T-helper 1 cell treated with Interleukin-12 subunit alpha and Interleukin-12 subunit beta and Interleukin-4 antibody, amounts not matched to agents 30 ng/mL and 1 ng/mL, for 36 hours (primary cell): ENCODE data around the gene TJP1. TPM values are rescaled to one million over a fixed set of nuclear protein-coding genes. Genes with fewer than 3 reads are reported as not detected.
"Not testable (repeated sequence)": the region's sequence is repeated elsewhere in the genome, so short reads cannot be mapped to it uniquely, and the experiment has no call there.

Experiments used
- intact Hi-C: fragments of 100-400 bp; cut with micrococcal nuclease; formaldehyde crosslinking; loops from one replicate; pipeline ENCODE4 v1.15.1; 2024
- total RNA-seq: library from RNA; stranded (reverse); gene quantifications from 2 replicates; pipeline ENCODE4 v1.2.3, GENCODE V29; 2022

The TJP1 gene
- total RNA-seq, 1 donor from 2014 or later: not detected

DNA sequence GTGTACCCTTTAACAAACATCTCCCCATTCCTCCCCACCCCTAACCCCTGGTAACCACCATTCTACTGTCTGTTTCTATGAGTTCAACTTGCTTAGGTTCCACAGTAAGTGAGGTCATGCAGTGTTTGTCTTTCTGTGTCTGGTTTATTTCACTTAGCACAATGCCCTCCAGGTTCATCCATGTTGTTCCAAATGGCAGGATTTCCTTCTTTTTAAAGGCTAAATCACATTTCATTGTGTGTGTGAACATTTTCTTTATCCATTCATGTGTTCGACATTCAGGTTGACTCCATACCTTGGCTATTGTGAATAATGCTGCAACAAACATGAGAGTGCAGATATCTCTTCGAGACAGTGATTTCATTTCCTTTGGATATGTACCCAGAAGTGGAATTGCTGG, 62.7 kb downstream of the TJP1 start:
- intact Hi-C loops: loop anchor here (10.0 kb wide), 1 partner anchor 315 kb away; no protein-coding TSS in a partner anchor

GRCh38 chr15:29756358-29757267, 65.7 kb downstream of the TJP1 start:
- intact Hi-C loops: loop anchor here (10.0 kb wide), 1 partner anchor 318 kb away; no protein-coding TSS in a partner anchor

GRCh38 chr15:29754009-29754408, 68.3 kb downstream of the TJP1 start:
- intact Hi-C loops: loop anchor here (10.0 kb wide), 1 partner anchor 321 kb away; no protein-coding TSS in a partner anchor

DNA sequence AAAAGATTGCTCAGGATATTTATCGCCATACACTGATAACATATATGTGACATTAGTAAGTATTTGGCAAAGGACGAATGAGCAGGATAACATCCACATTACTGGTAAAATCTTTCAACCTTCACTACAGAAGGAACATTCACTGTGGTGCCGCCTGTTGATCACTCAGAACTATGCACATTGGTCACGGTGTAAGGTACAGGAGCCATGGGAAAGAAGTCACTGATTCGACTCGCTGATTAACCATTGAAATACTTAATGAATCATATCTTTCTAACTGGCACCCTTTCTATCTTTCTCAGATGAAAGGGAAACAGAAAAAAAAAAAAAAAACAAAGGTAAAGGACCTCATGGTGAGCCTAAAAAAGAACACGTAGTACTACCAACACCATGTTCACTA, 68.8 kb downstream of the TJP1 start:
- intact Hi-C loops: loop anchor here (10.0 kb wide), 1 partner anchor 321 kb away; no protein-coding TSS in a partner anchor

- intact Hi-C loops: loop anchor here (10.0 kb wide), 1 partner anchor 324 kb away; no protein-coding TSS in a partner anchor
Measured at GRCh38 chr15:29750754-29751153, 71.5 kb downstream of the TJP1 start.

DNA sequence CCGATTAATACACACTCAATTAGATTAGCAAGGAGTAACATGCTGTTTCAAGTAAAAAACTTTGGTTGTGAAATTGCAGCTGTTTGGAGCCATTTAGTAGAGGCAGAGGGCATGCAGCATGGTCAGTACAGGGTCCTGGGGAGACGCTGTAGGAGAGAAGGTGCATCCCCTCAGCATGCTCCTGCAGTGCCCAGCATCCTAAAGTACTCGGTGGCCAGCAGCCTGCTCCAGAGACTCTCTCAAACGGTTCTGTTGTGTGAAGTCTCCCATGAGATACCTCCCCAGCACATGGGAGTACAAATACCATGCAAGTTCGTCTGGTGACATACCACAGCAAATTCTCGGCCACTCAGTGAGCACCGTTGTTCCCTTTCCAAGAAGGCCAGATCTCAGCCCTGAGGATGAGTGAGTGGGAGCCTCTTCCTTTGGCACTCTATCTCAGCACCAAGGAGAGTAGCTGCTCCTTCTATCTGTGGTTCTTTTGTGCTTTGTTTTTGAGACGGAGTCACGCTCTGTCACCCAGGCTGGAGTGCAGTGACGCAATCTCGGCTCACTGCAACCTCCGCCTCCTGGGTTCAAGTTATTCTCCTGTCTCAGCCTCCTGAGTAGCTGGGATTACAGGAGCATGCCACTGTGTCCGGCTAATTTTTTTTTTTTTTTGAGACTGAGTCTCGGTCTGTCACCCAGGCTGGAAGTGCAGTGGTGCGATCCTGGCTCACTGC, 72.7 kb downstream of the TJP1 start:
- intact Hi-C loops: loop anchor here (5.0 to 10.0 kb wide), 2 partner anchors 178 to 325 kb away; no protein-coding TSS in a partner anchor

GRCh38 chr15:29747837-29748417, 74.3 kb downstream of the TJP1 start:
- intact Hi-C loops: loop anchor here (5.0 kb wide), 1 partner anchor 179 kb away; no protein-coding TSS in a partner anchor

DNA sequence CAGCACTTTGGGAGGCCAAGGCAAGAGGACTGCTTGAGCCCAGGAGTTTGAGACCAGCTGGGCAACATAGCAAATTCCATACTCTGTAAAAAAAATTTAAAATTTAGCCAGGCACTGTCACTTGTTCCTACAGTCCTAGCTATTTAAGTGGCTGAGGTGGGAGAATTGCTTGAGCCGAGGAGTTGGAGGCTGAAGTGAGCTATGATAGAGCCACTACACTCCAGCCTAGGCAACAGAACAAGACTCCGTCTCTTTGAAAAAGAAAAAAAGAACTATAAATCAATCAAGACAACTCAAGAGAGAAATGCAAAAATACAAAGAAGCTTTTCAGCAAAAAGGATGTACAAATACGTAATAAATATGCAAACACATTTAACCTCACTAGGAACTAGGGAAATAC, 78.8 kb downstream of the TJP1 start:
- intact Hi-C loops: no loop called here

DNA sequence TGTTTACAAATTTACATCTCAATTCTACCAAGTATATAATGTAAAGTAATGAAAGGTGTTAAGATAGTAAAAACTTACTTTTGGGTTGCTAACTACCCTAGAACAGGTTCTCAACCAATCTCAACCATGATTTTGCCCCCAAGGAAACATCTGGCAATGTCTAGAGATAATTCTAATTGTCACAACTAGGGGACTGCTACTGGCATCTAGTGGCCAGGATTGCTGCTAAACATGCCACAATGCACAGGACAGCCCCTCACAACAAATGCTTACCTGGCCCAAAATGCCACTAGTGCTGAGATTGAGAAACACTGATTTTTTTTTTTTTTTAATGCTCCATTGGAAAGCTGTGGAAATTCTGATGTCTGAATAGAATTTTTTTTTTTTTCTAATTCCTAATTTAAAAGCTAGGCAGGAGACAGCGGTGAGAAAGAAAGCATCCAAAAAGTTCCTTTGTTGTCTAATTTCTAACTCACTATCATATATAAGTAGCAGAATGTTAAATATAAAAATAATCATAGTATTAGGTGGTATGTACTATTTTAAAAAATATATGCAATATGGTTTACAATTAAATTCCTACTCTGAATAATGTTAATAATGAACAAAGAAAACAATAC, 81.5 kb downstream of the TJP1 start:
- intact Hi-C loops: no loop called here

DNA sequence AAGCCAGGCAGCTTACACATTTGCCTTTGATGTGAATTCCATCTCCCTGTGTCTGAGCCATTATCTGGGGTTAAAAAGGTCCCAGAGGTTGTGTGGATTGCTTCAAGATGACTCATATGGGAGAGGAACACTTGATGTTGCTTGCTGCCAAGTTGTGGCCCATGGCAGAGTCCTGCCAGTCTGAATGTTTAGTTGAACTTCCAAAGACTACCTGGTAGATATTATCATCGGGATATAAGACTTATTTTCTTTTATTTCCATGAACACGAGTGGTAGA, 85.6 kb downstream of the TJP1 start:
- intact Hi-C loops: loop anchor here (5.0 kb wide), 1 partner anchor 91 kb away; no protein-coding TSS in a partner anchor

DNA sequence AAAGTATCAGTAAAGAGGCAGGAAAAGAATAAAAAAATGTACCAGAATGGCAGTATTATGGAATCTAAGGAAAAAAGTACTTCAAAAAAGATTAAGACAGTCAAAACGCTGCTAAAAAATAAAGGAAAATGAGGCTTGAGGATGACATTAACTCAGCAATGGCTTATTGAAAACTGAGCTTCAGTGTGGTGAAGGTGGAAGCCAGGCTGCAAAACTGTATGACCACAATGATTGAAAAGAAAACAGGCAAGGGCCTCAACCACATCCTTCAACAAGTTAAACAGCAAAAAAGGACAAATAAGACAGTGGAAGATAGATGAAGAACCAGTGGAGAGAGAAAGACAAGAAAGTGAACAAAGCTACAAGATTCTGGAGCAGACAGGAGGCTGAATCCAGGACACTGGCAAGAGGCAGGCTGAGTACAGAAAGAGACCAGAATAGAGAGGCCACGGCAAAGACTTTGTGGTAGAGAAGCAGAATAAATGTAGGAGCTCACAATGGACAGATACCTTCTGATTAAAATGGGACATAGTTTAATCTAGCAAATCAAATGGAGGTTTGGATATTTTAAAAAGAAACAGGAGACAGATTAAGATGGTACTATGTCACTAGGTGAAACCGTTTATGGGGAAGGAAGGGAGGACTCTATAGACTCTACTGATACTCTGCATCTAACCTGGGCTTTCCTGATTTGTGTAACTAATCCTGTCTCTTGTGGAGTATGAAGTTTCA, 86.1 kb downstream of the TJP1 start:
- intact Hi-C loops: loop anchor here (5.0 kb wide), 1 partner anchor 91 kb away; no protein-coding TSS in a partner anchor

GRCh38 chr15:29734917-29735572, 87.2 kb downstream of the TJP1 start:
- intact Hi-C loops: loop anchor here (5.0 kb wide), 1 partner anchor 92 kb away; no protein-coding TSS in a partner anchor

- intact Hi-C loops: no loop called here
Measured at GRCh38 chr15:29731865-29732264, 90.4 kb downstream of the TJP1 start.

GRCh38 chr15:29730471-29730870, 91.8 kb downstream of the TJP1 start:
- intact Hi-C loops: not testable (repeated sequence)

GRCh38 chr15:29728418-29728817, 93.8 kb downstream of the TJP1 start:
- intact Hi-C loops: no loop called here

- intact Hi-C loops: no loop called here
Measured at GRCh38 chr15:29727871-29728270, 94.4 kb downstream of the TJP1 start.

DNA sequence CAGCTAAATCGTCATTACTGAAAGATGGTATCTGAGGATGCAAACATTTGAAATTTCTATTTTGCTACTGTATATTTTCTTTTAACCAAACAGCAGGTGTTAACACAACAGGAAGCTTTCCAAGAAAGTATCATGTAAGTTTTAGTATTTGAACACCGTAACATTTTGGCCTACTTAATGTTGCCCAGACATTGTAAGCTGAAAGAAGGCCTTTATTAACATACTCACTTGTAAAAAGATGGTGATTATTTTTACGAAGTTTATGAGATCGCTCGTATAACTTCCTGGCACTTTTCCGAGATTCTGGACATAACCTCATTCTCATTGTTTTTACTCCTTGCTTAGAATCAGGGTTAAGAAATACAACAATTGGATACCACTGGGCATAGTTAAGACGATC, 95.7 kb downstream of the TJP1 start:
- intact Hi-C loops: no loop called here

DNA sequence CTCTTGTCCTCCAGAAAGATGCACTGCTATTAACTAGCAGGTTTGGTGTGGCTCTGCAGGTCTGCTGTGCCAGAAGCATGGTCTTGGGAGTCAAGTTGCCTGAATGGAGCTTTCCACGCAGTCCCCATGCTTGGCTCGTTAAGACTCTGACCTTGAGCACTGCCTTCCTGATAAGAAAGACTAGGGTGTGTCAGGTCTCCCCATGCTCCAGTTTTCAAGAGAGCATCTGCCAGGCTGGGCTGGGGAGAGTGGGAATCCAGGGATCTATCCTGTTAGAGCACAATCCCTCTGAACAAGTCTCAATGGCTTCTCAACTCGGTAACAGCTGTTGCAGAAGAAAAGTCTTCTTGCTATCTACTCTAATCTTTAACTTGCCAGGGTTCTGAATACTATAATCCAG, 98.2 kb downstream of the TJP1 start:
- intact Hi-C loops: no loop called here

DNA sequence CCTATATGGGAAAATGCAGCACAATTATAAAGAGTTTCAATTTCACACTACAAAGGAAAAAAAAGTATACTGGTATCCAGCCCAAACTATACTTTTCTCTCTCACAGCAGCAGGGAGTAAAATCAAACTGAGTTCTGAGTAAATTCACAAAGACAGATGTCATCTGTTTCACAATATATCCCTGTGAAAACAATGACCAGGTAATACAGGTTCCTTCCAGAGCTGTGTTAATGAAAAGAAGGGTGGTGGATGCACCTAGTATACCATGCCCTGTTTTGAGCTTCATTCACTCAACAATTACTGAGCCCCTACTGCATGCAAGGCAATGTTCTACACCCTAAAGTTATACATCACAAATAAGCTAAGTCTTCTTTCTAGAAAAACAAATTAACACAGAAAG, 108.5 kb downstream of the TJP1 start:
- intact Hi-C loops: no loop called here
